Astrocyte of the cerebellum (primary cell): ENCODE data around the gene UBE2O.

ENCODE experiments used
- DNase-seq: peaks from one replicate; pipeline ENCODE4 v3.0.0-alpha.2; 2011; ENCODE audit warnings: low read depth
- H3K4me3 ChIP-seq: 2 replicates; pipeline ENCODE4 v1.5.1; 2011; ENCODE audit warnings: mild to moderate bottlenecking, low read depth, low read length, moderate library complexity
- CTCF ChIP-seq: IDR thresholded peaks from 2 replicates; pipeline ENCODE4 v1.5.1; 2012; ENCODE audit warnings: low read length, low read depth, moderate library complexity, mild to moderate bottlenecking; ENCODE audit errors: missing control alignments
- in situ Hi-C: cut with HindIII; loops from 2 replicates; pipeline ENCODE4 v1.10.0; 2017; ENCODE audit warnings: low sequenced_read_pairs

The UBE2O gene

GRCh38 chr17:76467809-76468633 is 15.1 kb upstream of the UBE2O start:
- DNase-seq: no peak
- in situ Hi-C loops: loop anchor here (5.0 to 25.0 kb wide), 2 partner anchors 39 to 169 kb away; partner anchors contain the start of gene ST6GALNAC1
- no peak overlapping the region for H3K4me3 ChIP-seq
- TF ChIP-seq CTCF: no peak

DNA sequence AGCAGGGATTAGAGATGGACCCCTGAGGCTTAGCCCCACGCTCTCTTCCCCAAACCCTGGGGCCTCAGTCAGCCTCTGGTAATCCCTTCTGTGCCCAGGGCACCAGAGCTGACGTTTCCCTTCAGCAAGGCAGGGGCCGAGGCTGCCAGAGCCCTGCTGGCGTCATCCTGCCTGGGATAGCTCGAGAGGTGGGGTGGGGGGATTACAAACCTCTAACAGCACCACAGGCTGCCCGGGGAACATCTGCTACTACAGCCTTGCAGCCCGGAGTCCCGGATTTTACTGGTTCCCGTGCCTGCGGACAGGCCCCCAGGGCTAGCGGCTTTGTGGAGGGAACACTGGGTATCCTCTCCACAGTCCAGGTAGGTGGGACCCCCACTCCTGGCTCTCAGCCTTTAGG is 14.4 kb upstream of the UBE2O start, which contains the start of gene AANAT:
AANAT (plus strand) TSS at position 238 of the 400 bp plus-strand sequence. CDS start 1,144 bp downstream, outside the sequence.
- TF ChIP-seq CTCF: no peak
- H3K4me3 ChIP-seq: no peak within 1 kb of the TSS
- in situ Hi-C loops: loop anchor here (5.0 to 25.0 kb wide), 2 partner anchors 40 to 170 kb away; partner anchors contain the start of gene ST6GALNAC1
- DNase-seq: no peak

DNA sequence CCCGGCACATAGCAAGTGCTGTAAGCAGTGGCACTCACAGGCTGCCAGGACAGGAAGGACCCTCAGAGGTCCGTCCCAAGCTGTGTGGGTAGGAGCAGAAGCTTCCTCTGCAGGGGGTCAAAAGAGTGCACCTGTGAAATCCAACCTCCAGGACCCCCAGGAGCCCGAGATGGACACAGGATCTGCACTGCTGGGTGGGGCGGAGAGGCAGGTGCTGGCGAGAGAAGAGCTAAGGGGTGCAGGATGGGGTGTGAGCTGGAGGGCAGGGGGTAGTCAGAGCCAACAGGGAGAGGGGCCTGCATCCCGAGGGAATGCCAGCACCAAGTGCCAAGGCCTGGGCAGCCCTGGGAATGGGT is 13.8 kb upstream of the UBE2O start:
- H3K4me3 ChIP-seq: no peak overlapping the region
- TF ChIP-seq CTCF: no peak
- in situ Hi-C loops: loop anchor here (5.0 to 25.0 kb wide), 2 partner anchors 41 to 171 kb away; partner anchors contain the start of gene ST6GALNAC1
- DNase-seq: no peak

DNA sequence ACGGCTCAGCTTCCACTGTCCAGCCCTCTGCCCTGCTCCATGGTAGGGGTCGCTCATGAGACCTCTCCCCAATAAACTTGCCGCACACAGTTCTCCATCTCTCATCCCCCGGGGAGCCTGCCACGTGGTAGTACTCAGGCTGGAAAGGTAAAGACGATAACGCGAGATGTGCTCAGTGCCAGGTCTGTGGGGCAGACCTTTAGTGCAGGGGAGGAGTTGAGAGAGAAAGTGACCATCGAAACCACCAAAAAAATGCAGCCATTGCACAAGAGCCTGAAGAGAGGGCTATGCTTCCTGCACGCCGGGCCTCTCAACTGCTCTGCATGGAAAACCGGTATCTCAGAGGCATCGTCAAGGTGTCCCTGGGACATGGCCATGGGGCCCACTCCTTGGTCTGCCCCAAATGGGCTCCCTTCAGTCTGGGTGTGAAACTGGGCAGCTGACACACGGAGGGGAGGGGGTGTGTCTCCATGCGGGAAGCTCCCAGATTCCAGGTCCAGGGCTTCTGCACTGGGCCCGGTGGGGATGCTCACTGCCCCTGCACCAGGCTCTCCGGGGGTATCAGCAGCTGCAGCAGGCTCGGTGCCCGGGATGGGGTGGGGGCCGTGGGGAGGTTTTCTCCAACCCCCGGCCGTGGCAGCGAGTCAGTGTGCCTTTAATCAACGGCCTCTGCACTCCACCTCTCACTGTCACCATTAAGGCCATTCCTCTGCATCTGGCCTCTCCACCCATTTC is 9.8 kb upstream of the UBE2O start:
- H3K4me3 ChIP-seq: no peak overlapping the region
- no peak for TF ChIP-seq CTCF
- no peak for DNase-seq
- in situ Hi-C loops: loop anchor here (25.0 kb wide), 1 partner anchor 175 kb away; the partner anchor contains the start of gene ST6GALNAC1

GRCh38 chr17:76461765-76462555 is 9.0 kb upstream of the UBE2O start:
- in situ Hi-C loops: loop anchor here (25.0 kb wide), 1 partner anchor 175 kb away; the partner anchor contains the start of gene ST6GALNAC1
- no peak for TF ChIP-seq CTCF
- DNase-seq: no peak
- no peak overlapping the region for H3K4me3 ChIP-seq

DNA sequence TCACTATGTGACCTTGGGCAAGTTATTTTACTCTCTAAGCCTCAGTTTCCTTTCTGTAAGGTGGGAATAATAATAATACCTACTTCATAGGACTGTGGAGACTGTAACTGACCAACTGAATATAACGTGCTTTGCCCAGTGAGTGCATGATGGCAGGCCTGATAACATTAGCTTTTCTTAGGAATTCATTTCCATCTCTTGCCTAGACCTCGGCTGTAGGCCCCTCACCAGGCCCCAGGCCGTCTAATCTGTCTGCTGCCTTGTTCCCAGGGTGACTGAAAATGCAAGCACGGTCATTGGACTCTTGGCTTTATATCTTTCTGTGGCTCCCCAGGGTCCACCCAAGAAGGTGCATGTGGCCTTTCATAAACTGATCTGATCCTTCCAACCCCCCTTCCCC is 6.7 kb upstream of the UBE2O start:
- no peak for TF ChIP-seq CTCF
- in situ Hi-C loops: loop anchor here (25.0 kb wide), 1 partner anchor 178 kb away; the partner anchor contains the start of gene ST6GALNAC1
- DNase-seq: no peak
- H3K4me3 ChIP-seq: no peak overlapping the region
